Choroid plexus epithelial cell (primary cell): ENCODE results near the gene WTAP.

Experiments
- DNase-seq: peaks from one replicate; pipeline ENCODE4 v3.0.0-alpha.2; 2010; ENCODE audit warnings: low read depth
- H3K4me3 ChIP-seq: 2 replicates; pipeline ENCODE4 v1.5.1; 2011; ENCODE audit warnings: low read depth, mild to moderate bottlenecking, control low read depth, low read length, moderate library complexity
- TF ChIP-seq, protein P1 (sequence below): conservative IDR thresholded peaks from 2 replicates; pipeline ENCODE4 v1.5.1; 2011; ENCODE audit warnings: low read depth, mild to moderate bottlenecking, control low read depth, inconsistent platforms, low read length, moderate library complexity

The WTAP gene

DNA sequence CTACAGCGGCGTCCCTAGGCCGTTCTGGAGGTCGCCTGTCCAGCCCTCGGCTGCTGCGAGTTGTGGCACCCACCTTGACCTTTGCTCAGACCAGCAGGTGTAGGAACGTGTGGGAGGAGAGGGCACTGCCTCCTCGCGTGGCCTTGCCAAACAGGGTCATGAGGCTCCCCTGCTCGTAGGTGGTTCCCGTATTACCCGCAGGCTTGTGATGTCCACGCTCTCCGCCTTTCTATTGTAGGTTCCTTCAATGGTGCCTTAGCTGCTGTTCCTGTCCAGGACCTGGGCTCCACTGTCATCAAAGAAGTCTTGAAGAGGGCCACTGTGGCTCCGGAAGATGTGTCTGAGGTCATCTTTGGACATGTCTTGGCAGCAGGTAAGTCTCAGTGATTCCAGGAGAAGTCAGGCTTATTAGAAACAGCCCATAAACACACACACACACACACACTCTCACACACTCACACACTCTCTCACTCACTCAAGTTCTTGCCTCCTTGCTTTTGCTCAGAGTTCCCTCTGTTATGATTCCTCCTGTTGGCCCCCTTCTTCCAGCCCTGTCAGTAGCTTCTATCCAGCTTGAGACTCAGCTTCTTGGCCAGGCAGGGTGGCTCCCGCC lies 35.5 kb downstream of the WTAP start:
- DNase-seq: peak; percentile 20
- TF ChIP-seq, protein P1, sequence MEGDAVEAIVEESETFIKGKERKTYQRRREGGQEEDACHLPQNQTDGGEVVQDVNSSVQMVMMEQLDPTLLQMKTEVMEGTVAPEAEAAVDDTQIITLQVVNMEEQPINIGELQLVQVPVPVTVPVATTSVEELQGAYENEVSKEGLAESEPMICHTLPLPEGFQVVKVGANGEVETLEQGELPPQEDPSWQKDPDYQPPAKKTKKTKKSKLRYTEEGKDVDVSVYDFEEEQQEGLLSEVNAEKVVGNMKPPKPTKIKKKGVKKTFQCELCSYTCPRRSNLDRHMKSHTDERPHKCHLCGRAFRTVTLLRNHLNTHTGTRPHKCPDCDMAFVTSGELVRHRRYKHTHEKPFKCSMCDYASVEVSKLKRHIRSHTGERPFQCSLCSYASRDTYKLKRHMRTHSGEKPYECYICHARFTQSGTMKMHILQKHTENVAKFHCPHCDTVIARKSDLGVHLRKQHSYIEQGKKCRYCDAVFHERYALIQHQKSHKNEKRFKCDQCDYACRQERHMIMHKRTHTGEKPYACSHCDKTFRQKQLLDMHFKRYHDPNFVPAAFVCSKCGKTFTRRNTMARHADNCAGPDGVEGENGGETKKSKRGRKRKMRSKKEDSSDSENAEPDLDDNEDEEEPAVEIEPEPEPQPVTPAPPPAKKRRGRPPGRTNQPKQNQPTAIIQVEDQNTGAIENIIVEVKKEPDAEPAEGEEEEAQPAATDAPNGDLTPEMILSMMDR: no peak

GRCh38 chr6:159766906-159767305 lies 39.6 kb downstream of the WTAP start:
- no peak overlapping the region for H3K4me3 ChIP-seq
- DNase-seq: peak; percentile 65
- TF ChIP-seq, protein P1: no peak

More for the DNA sequence above, 35.5 kb downstream of the WTAP start:
- H3K4me3 ChIP-seq: peak overlapping the region; percentile 94

DNA sequence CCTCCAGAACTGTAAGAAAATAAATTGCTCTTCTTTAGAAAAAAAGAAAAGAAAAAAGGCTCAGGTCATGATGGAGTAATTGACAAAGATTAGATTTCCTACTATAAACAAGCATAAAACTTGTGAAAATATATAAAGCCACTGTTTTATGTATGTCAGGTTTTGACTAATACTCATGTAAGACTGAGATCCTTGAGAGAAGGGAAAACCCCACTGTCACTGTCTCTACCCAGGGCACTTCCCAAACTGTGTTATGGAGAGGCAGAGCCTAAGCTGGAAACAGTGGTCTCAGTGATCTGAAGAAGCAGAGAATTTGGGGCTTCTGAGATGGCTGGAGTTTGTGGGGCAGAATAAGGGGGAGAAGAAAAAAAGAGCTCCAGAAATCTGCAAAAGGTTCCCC lies 42.2 kb downstream of the WTAP start:
- no peak overlapping the region for H3K4me3 ChIP-seq
- DNase-seq: no peak
- TF ChIP-seq, protein P1: no peak

- no peak for DNase-seq
- H3K4me3 ChIP-seq: no peak overlapping the region
- TF ChIP-seq, protein P1: no peak
Measured at GRCh38 chr6:159772196-159772595, 44.9 kb downstream of the WTAP start.

- TF ChIP-seq, protein P1: no peak
- no peak for DNase-seq
- no peak overlapping the region for H3K4me3 ChIP-seq
Measured at GRCh38 chr6:159777240-159777904, 50.1 kb downstream of the WTAP start.

DNA sequence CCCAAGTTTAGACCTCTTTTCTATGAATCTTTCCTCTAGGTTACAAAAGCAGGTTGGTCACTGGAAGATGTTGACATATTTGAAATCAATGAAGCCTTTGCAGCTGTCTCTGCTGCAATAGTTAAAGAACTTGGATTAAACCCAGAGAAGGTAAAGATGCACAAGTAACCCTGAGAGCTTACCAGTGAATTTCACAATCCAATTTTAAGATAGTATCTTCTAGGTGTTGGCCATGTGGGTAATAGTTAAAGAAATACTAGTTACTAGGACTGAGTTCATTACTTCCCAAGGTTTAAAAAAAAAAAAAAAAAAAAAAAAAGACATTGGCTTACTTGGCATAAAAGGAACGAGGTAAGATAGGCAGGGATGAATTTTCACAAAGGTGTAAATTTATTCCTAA lies 50.8 kb downstream of the WTAP start:
- DNase-seq: no peak
- no peak overlapping the region for H3K4me3 ChIP-seq
- TF ChIP-seq, protein P1: no peak
